Liver (tissue), 9 donors: Measurements from ENCODE around the gene IL33. TPM values are rescaled to one million over a fixed set of nuclear protein-coding genes. Genes with fewer than 3 reads are reported as not detected.
A peak's percentile ranks its signal among the peaks of the same experiment; 100 is the strongest.

Experiments
- DNase-seq: peaks from one replicate; pipeline ENCODE4 v3.0.0-alpha.2; 2017; ENCODE audit warnings: low spot score
- H3K27ac ChIP-seq, 2 donors: one replicate each; pipeline ENCODE4 v1.7.0; 2013; ENCODE audit warnings: inconsistent platforms in 2 of 2, low read length in 2 of 2, control low read depth in 1 of 2, low read depth in 1 of 2, mild to moderate bottlenecking in 1 of 2
- H3K27me3 ChIP-seq, 4 donors: one replicate each; pipeline versions ENCODE4 v1.6.1 to v1.7.0; 2013; ENCODE audit warnings: low read length in 3 of 4, inconsistent platforms in 1 of 4, mild to moderate bottlenecking in 1 of 4, moderate library complexity in 1 of 4; ENCODE audit not compliant: control insufficient read depth in 4 of 4, insufficient read depth in 4 of 4
- H3K36me3 ChIP-seq, 4 donors: one replicate each; pipeline versions ENCODE4 v1.6.1 to v1.7.0; 2013; ENCODE audit warnings: low read length in 3 of 4, mild to moderate bottlenecking in 3 of 4, low read depth in 1 of 4, moderate library complexity in 1 of 4; ENCODE audit not compliant: control insufficient read depth in 4 of 4, insufficient read depth in 3 of 4
- H3K4me1 ChIP-seq, 4 donors: one replicate each; pipeline versions ENCODE4 v1.6.1 to v1.7.0; 2013; ENCODE audit warnings: low read length in 3 of 4, mild to moderate bottlenecking in 3 of 4, moderate library complexity in 1 of 4; ENCODE audit not compliant: control insufficient read depth in 4 of 4, insufficient read depth in 4 of 4
- H3K4me3 ChIP-seq, 3 donors: one replicate each; pipeline versions ENCODE4 v1.6.1 to v1.7.0; 2013; ENCODE audit warnings: low read length in 3 of 3, control low read depth in 1 of 3, low read depth in 1 of 3, mild to moderate bottlenecking in 1 of 3
- H3K9ac ChIP-seq, 2 donors: one replicate each; pipeline ENCODE4 v1.7.0; 2013; ENCODE audit warnings: low read length in 2 of 2, mild to moderate bottlenecking in 2 of 2, moderate library complexity in 2 of 2, control low read depth in 1 of 2, low read depth in 1 of 2
- H3K9me3 ChIP-seq, 4 donors: one replicate each; pipeline versions ENCODE4 v1.6.1 to v1.7.0; 2013; ENCODE audit warnings: low read length in 3 of 4; ENCODE audit not compliant: control insufficient read depth in 4 of 4
- CTCF ChIP-seq: fragments of 150-350 bp; IDR thresholded peaks from 2 replicates; pipeline ENCODE4 v1.5.1; 2017; ENCODE audit warnings: improper control_type of control experiment, low read depth, low read length; ENCODE audit not compliant: missing input control
- FOXA1 ChIP-seq: IDR thresholded peaks from 2 replicates; pipeline ENCODE4 v1.6.1; 2016; ENCODE audit warnings: antibody characterized with exemption
- FOXA2 ChIP-seq: IDR thresholded peaks from 2 replicates; pipeline ENCODE4 v1.6.1; 2016; ENCODE audit warnings: antibody characterized with exemption
- GABPA ChIP-seq, 2 donors: IDR thresholded peaks in 1 of 2; conservative IDR thresholded peaks in 1 of 2; 2 replicates each; pipeline ENCODE4 v1.6.1; 2016; ENCODE audit warnings: antibody characterized with exemption in 2 of 2, mild to moderate bottlenecking in 1 of 2, moderate library complexity in 1 of 2
- HNF4A ChIP-seq, 2 donors: conservative IDR thresholded peaks; 2 replicates each; pipeline ENCODE4 v1.6.1; 2016; ENCODE audit warnings: antibody characterized with exemption in 2 of 2, mild to moderate bottlenecking in 2 of 2
- HNF4G ChIP-seq: IDR thresholded peaks from 2 replicates; pipeline ENCODE4 v1.6.1; 2016; ENCODE audit warnings: antibody characterized with exemption
- JUND ChIP-seq, 2 donors: IDR thresholded peaks; 2 replicates each; pipeline ENCODE4 v1.6.1; 2016; ENCODE audit warnings: antibody characterized with exemption in 2 of 2
- MAX ChIP-seq: IDR thresholded peaks from 2 replicates; pipeline ENCODE4 v1.6.1; 2016; ENCODE audit warnings: antibody characterized with exemption
- NR2F2 ChIP-seq: IDR thresholded peaks from 2 replicates; pipeline ENCODE4 v1.6.1; 2016; ENCODE audit warnings: antibody characterized with exemption
- RAD21 ChIP-seq, 2 donors: IDR thresholded peaks; 2 replicates each; pipeline ENCODE4 v1.6.1; 2016; ENCODE audit warnings: antibody characterized with exemption in 2 of 2, mild to moderate bottlenecking in 2 of 2
- REST ChIP-seq: IDR thresholded peaks from 2 replicates; pipeline ENCODE4 v1.6.1; 2016; ENCODE audit warnings: antibody characterized with exemption, mild to moderate bottlenecking
- SP1 ChIP-seq: IDR thresholded peaks from 2 replicates; pipeline ENCODE4 v1.6.1; 2018; ENCODE audit warnings: antibody characterized with exemption, mild to moderate bottlenecking
- TAF1 ChIP-seq: conservative IDR thresholded peaks from 2 replicates; pipeline ENCODE4 v1.6.1; 2016; ENCODE audit warnings: antibody characterized with exemption, mild to moderate bottlenecking
- YY1 ChIP-seq: IDR thresholded peaks from 2 replicates; pipeline ENCODE4 v1.6.1; 2016; ENCODE audit warnings: antibody characterized with exemption, mild to moderate bottlenecking
- ZBTB33 ChIP-seq: IDR thresholded peaks from 2 replicates; pipeline ENCODE4 v1.6.1; 2016; ENCODE audit warnings: antibody characterized with exemption
- WGBS: extraction: QIAGEN DNeasy Blood & Tissue Kit; methylation state at CpG from one replicate; pipeline ENCODE4 v1.1.7; 2013; 5-methylcytosine and 5-hydroxymethylcytosine counted together
- polyA plus RNA-seq, 2 donors: library from polyadenylated mRNA; stranded (reverse) in 1 of 2; unstranded in 1 of 2; fragments of 200-250 nt in 1 of 2; fragments of >200 nt in 1 of 2; fragmentation: Nextera tagmentation in 1 of 2; extraction: Ambion mirVana in 1 of 2; gene quantifications; one replicate each; pipeline versions ENCODE4 v1.2.1 to v1.2.3, GENCODE V29; 2013 to 2015
- total RNA-seq, 2 donors: library from RNA; depleted of rRNA; stranded (reverse); fragments of >200 nt; gene quantifications; one replicate each; pipeline ENCODE4 v1.2.3, GENCODE V29; 2014
- donor health status: healthy.
- donor health status: healthy.
- donor health status: healthy.
- donor health status: healthy.
- donor health status: healthy.

IL33 gene
- total and polyA plus RNA-seq, 4 donors = 13.6 to 20.0 (median 16.4) TPM

- H3K27me3 ChIP-seq = no peaks in the 10 kb centered on the region
- WGBS = 63% methylated on average over 5 of the region's 5 CpGs
- peaks cover 0 to 7% (median 4%) of the 10 kb centered on the region in 4 donors for H3K4me1 ChIP-seq
- H3K9ac ChIP-seq = no peak overlapping the region
- no peak for TF ChIP-seq NR2F2
- TF ChIP-seq SP1 = peak; percentile 36
- TF ChIP-seq HNF4A (conservative IDR thresholded peaks at IDR 0.05) = peak; percentile 22 to 58
- H3K27ac ChIP-seq = no peak overlapping the region
- H3K9me3 ChIP-seq = no peaks in the 10 kb centered on the region
- no peaks in the 10 kb centered on the region for H3K36me3 ChIP-seq
- no peak for DNase-seq
- H3K4me3 ChIP-seq = no peak overlapping the region
Observed at GRCh38 chr9:6239048-6239461, 23.4 kb downstream of the IL33 start.

GRCh38 chr9:6239694-6240093 lies 24.1 kb downstream of the IL33 start:
- 88% methylated on average over 2 of the region's 2 CpGs for WGBS
- TF ChIP-seq NR2F2 = no peak
- TF ChIP-seq MAX = no peak
- TF ChIP-seq TAF1 = no peak
- TF ChIP-seq FOXA2 = no peak
- TF ChIP-seq HNF4A (conservative IDR thresholded peaks at IDR 0.05) = no peak
- TF ChIP-seq YY1 = no peak
- TF ChIP-seq ZBTB33 = no peak
- TF ChIP-seq RAD21 (IDR thresholded peaks at IDR 0.05) = no peak
- TF ChIP-seq JUND (IDR thresholded peaks at IDR 0.05) = no peak
- no peak for TF ChIP-seq REST
- no peak for TF ChIP-seq GABPA (IDR thresholded peaks at IDR 0.05 in 1 of 2, conservative IDR thresholded peaks at IDR 0.05 in 1 of 2)
- no peak for TF ChIP-seq HNF4G
- no peak for TF ChIP-seq FOXA1
- TF ChIP-seq CTCF = no peak

More at GRCh38 chr9:6239694-6240093, 24.1 kb downstream of the IL33 start:
- Histone ChIP-seq H3K27me3 (no peaks in the 10 kb centered on the region), H3K9me3 (no peaks in the 10 kb centered on the region), H3K36me3 (no peaks in the 10 kb centered on the region), H3K9ac (no peak overlapping the region), H3K27ac (no peak overlapping the region), H3K4me1 (peaks cover 0 to 7% (median 4%) of the 10 kb centered on the region in 4 donors), H3K4me3 (no peak overlapping the region)
- DNase-seq = no peak
